Hepatic stellate cell (primary cell): ENCODE data around the gene PTCH1.

Experiments
- DNase-seq: peaks from one replicate; pipeline ENCODE4 v3.0.0; 2011; ENCODE audit warnings: low spot score

Gene PTCH1

GRCh38 chr9:95437559-95437958 is 79.2 kb downstream of the PTCH1 start:
- no peak for DNase-seq

- no peak for DNase-seq
These were observed 80.4 kb downstream of the PTCH1 start for GRCh38 chr9:95436416-95436815.

- DNase-seq, result no peak
These were observed 81.6 kb downstream of the PTCH1 start for GRCh38 chr9:95435074-95435728.

GRCh38 chr9:95434116-95435073 is 82.4 kb downstream of the PTCH1 start:
- DNase-seq, result no peak

- DNase-seq, result no peak
These were observed 83.5 kb downstream of the PTCH1 start for GRCh38 chr9:95433096-95433819.

- DNase-seq, result no peak
These were observed 85.5 kb downstream of the PTCH1 start for GRCh38 chr9:95431286-95431685.

GRCh38 chr9:95429948-95430620 is 86.7 kb downstream of the PTCH1 start:
- DNase-seq, result no peak

- DNase-seq, result no peak
These were observed 87.7 kb downstream of the PTCH1 start for GRCh38 chr9:95429096-95429495.

GRCh38 chr9:95425910-95426551 is 90.7 kb downstream of the PTCH1 start:
- DNase-seq, result peak; percentile 51

- DNase-seq, result no peak
These were observed 94.1 kb downstream of the PTCH1 start for GRCh38 chr9:95422650-95423049.

- DNase-seq, result no peak
These were observed 96.3 kb downstream of the PTCH1 start for GRCh38 chr9:95420518-95420917.

- no peak for DNase-seq
These were observed 97.3 kb downstream of the PTCH1 start for GRCh38 chr9:95419444-95419843.

- DNase-seq, result no peak
These were observed 101.6 kb downstream of the PTCH1 start for GRCh38 chr9:95415158-95415557.

- DNase-seq, result no peak
These were observed 103.0 kb downstream of the PTCH1 start for GRCh38 chr9:95413793-95414192.

GRCh38 chr9:95411054-95411892 is 105.5 kb downstream of the PTCH1 start:
- DNase-seq, result no peak

- peak; percentile 48 for DNase-seq
These were observed 106.9 kb downstream of the PTCH1 start for GRCh38 chr9:95409650-95410426.

- DNase-seq, result no peak
These were observed 109.2 kb downstream of the PTCH1 start for GRCh38 chr9:95407524-95407923.

- DNase-seq, result no peak
These were observed 110.7 kb downstream of the PTCH1 start for GRCh38 chr9:95406121-95406520.

GRCh38 chr9:95399261-95399660 is 117.5 kb downstream of the PTCH1 start:
- no peak for DNase-seq
